ENCODE data around the gene CDK19. TPM values are rescaled to one million over a fixed set of nuclear protein-coding genes. Genes with fewer than 3 reads are reported as not detected.

CDK19 gene
- total RNA-seq, 1 donor from 2014 or later, result 11.0 TPM

- Histone ChIP-seq H3K4me3 (ENCODE audit: low read length in 3 of 3) (no peak overlapping the region), H3K9ac (ENCODE audit: low read depth in 1 of 3, low read length in 3 of 3) (no peak overlapping the region), H3K9me3 (ENCODE audit: control insufficient read depth in 3 of 3, low read length in 3 of 3) (no peaks in the 10 kb centered on the region), H3K36me3 (ENCODE audit: control insufficient read depth in 3 of 3, insufficient read depth in 3 of 3, low read length in 3 of 3) (no peaks in the 10 kb centered on the region), H3K27ac (ENCODE audit: low read depth, low read length) (no peak overlapping the region), H3K4me1 (ENCODE audit: control insufficient read depth in 3 of 3, insufficient read depth in 3 of 3, low read length in 3 of 3) (no peaks in the 10 kb centered on the region), H3K27me3 (ENCODE audit: control insufficient read depth in 3 of 3, insufficient read depth in 3 of 3, low read length in 3 of 3) (no peaks in the 10 kb centered on the region)
These were observed 159.4 kb downstream of the CDK19 start for GRCh38 chr6:110655821-110656220.

- no peak overlapping the region for H3K27ac ChIP-seq (ENCODE audit: low read depth, low read length)
- H3K36me3 ChIP-seq (ENCODE audit: control insufficient read depth in 3 of 3, insufficient read depth in 3 of 3, low read length in 3 of 3), result no peaks in the 10 kb centered on the region
- no peaks in the 10 kb centered on the region for H3K4me1 ChIP-seq (ENCODE audit: control insufficient read depth in 3 of 3, insufficient read depth in 3 of 3, low read length in 3 of 3)
- no peaks in the 10 kb centered on the region for H3K9me3 ChIP-seq (ENCODE audit: control insufficient read depth in 3 of 3, low read length in 3 of 3)
- no peak overlapping the region for H3K4me3 ChIP-seq (ENCODE audit: low read length in 3 of 3)
- H3K9ac ChIP-seq (ENCODE audit: low read depth in 1 of 3, low read length in 3 of 3), result no peak overlapping the region
- no peaks in the 10 kb centered on the region for H3K27me3 ChIP-seq (ENCODE audit: control insufficient read depth in 3 of 3, insufficient read depth in 3 of 3, low read length in 3 of 3)
These were observed 161.0 kb downstream of the CDK19 start for GRCh38 chr6:110654096-110654820.

- Histone ChIP-seq H3K27ac (ENCODE audit: low read depth, low read length) (no peak overlapping the region), H3K4me1 (ENCODE audit: control insufficient read depth in 3 of 3, insufficient read depth in 3 of 3, low read length in 3 of 3) (no peaks in the 10 kb centered on the region), H3K9ac (ENCODE audit: low read depth in 1 of 3, low read length in 3 of 3) (no peak overlapping the region), H3K4me3 (ENCODE audit: low read length in 3 of 3) (no peak overlapping the region), H3K36me3 (ENCODE audit: control insufficient read depth in 3 of 3, insufficient read depth in 3 of 3, low read length in 3 of 3) (no peaks in the 10 kb centered on the region), H3K9me3 (ENCODE audit: control insufficient read depth in 3 of 3, low read length in 3 of 3) (no peaks in the 10 kb centered on the region), H3K27me3 (ENCODE audit: control insufficient read depth in 3 of 3, insufficient read depth in 3 of 3, low read length in 3 of 3) (no peaks in the 10 kb centered on the region)
These were observed 161.9 kb downstream of the CDK19 start for GRCh38 chr6:110653381-110653780.

- Histone ChIP-seq H3K27me3 (ENCODE audit: control insufficient read depth in 3 of 3, insufficient read depth in 3 of 3, low read length in 3 of 3) (no peaks in the 10 kb centered on the region), H3K4me1 (ENCODE audit: control insufficient read depth in 3 of 3, insufficient read depth in 3 of 3, low read length in 3 of 3) (no peaks in the 10 kb centered on the region), H3K27ac (ENCODE audit: low read depth, low read length) (no peak overlapping the region), H3K9me3 (ENCODE audit: control insufficient read depth in 3 of 3, low read length in 3 of 3) (no peaks in the 10 kb centered on the region), H3K36me3 (ENCODE audit: control insufficient read depth in 3 of 3, insufficient read depth in 3 of 3, low read length in 3 of 3) (no peaks in the 10 kb centered on the region), H3K9ac (ENCODE audit: low read depth in 1 of 3, low read length in 3 of 3) (no peak overlapping the region), H3K4me3 (ENCODE audit: low read length in 3 of 3) (no peak overlapping the region)
These were observed 162.7 kb downstream of the CDK19 start for GRCh38 chr6:110652520-110652919.

GRCh38 chr6:110650755-110651154, 164.5 kb downstream of the CDK19 start:
- Histone ChIP-seq H3K9me3 (ENCODE audit: control insufficient read depth in 3 of 3, low read length in 3 of 3) (no peaks in the 10 kb centered on the region), H3K36me3 (ENCODE audit: control insufficient read depth in 3 of 3, insufficient read depth in 3 of 3, low read length in 3 of 3) (peaks cover 3 to 5% (median 4%) of the 10 kb centered on the region in 3 donors), H3K27me3 (ENCODE audit: control insufficient read depth in 3 of 3, insufficient read depth in 3 of 3, low read length in 3 of 3) (no peaks in the 10 kb centered on the region), H3K4me1 (ENCODE audit: control insufficient read depth in 3 of 3, insufficient read depth in 3 of 3, low read length in 3 of 3) (no peaks in the 10 kb centered on the region), H3K27ac (ENCODE audit: low read depth, low read length) (no peak overlapping the region), H3K4me3 (ENCODE audit: low read length in 3 of 3) (no peak overlapping the region), H3K9ac (ENCODE audit: low read depth in 1 of 3, low read length in 3 of 3) (no peak overlapping the region)

- no peak overlapping the region for H3K27ac ChIP-seq (ENCODE audit: low read depth, low read length)
- no peaks in the 10 kb centered on the region for H3K4me1 ChIP-seq (ENCODE audit: control insufficient read depth in 3 of 3, insufficient read depth in 3 of 3, low read length in 3 of 3)
- H3K36me3 ChIP-seq (ENCODE audit: control insufficient read depth in 3 of 3, insufficient read depth in 3 of 3, low read length in 3 of 3), result peaks cover 4 to 8% (median 5%) of the 10 kb centered on the region in 3 donors
- no peaks in the 10 kb centered on the region for H3K27me3 ChIP-seq (ENCODE audit: control insufficient read depth in 3 of 3, insufficient read depth in 3 of 3, low read length in 3 of 3)
- no peak overlapping the region for H3K4me3 ChIP-seq (ENCODE audit: low read length in 3 of 3)
- no peaks in the 10 kb centered on the region for H3K9me3 ChIP-seq (ENCODE audit: control insufficient read depth in 3 of 3, low read length in 3 of 3)
- H3K9ac ChIP-seq (ENCODE audit: low read depth in 1 of 3, low read length in 3 of 3), result no peak overlapping the region
These were observed 165.6 kb downstream of the CDK19 start for GRCh38 chr6:110649704-110650103.

- Histone ChIP-seq H3K9me3 (ENCODE audit: control insufficient read depth in 3 of 3, low read length in 3 of 3) (no peaks in the 10 kb centered on the region), H3K4me1 (ENCODE audit: control insufficient read depth in 3 of 3, insufficient read depth in 3 of 3, low read length in 3 of 3) (no peaks in the 10 kb centered on the region), H3K27me3 (ENCODE audit: control insufficient read depth in 3 of 3, insufficient read depth in 3 of 3, low read length in 3 of 3) (no peaks in the 10 kb centered on the region), H3K27ac (ENCODE audit: low read depth, low read length) (no peak overlapping the region), H3K36me3 (ENCODE audit: control insufficient read depth in 3 of 3, insufficient read depth in 3 of 3, low read length in 3 of 3) (peaks cover 4 to 8% (median 5%) of the 10 kb centered on the region in 3 donors), H3K4me3 (ENCODE audit: low read length in 3 of 3) (no peak overlapping the region), H3K9ac (ENCODE audit: low read depth in 1 of 3, low read length in 3 of 3) (no peak overlapping the region)
These were observed 168.0 kb downstream of the CDK19 start for GRCh38 chr6:110646951-110647910.

- Histone ChIP-seq H3K9me3 (ENCODE audit: control insufficient read depth in 3 of 3, low read length in 3 of 3) (no peaks in the 10 kb centered on the region), H3K4me3 (ENCODE audit: low read length in 3 of 3) (no peak overlapping the region), H3K4me1 (ENCODE audit: control insufficient read depth in 3 of 3, insufficient read depth in 3 of 3, low read length in 3 of 3) (no peaks in the 10 kb centered on the region), H3K9ac (ENCODE audit: low read depth in 1 of 3, low read length in 3 of 3) (no peak overlapping the region), H3K27me3 (ENCODE audit: control insufficient read depth in 3 of 3, insufficient read depth in 3 of 3, low read length in 3 of 3) (no peaks in the 10 kb centered on the region), H3K36me3 (ENCODE audit: control insufficient read depth in 3 of 3, insufficient read depth in 3 of 3, low read length in 3 of 3) (peaks cover 4 to 8% (median 5%) of the 10 kb centered on the region in 3 donors), H3K27ac (ENCODE audit: low read depth, low read length) (no peak overlapping the region)
These were observed 168.9 kb downstream of the CDK19 start for GRCh38 chr6:110646419-110646698.

- Histone ChIP-seq H3K36me3 (ENCODE audit: control insufficient read depth in 3 of 3, insufficient read depth in 3 of 3, low read length in 3 of 3) (peaks cover 4 to 8% (median 5%) of the 10 kb centered on the region in 3 donors), H3K4me1 (ENCODE audit: control insufficient read depth in 3 of 3, insufficient read depth in 3 of 3, low read length in 3 of 3) (no peaks in the 10 kb centered on the region), H3K27ac (ENCODE audit: low read depth, low read length) (no peak overlapping the region), H3K9ac (ENCODE audit: low read depth in 1 of 3, low read length in 3 of 3) (no peak overlapping the region), H3K9me3 (ENCODE audit: control insufficient read depth in 3 of 3, low read length in 3 of 3) (no peaks in the 10 kb centered on the region), H3K4me3 (ENCODE audit: low read length in 3 of 3) (no peak overlapping the region), H3K27me3 (ENCODE audit: control insufficient read depth in 3 of 3, insufficient read depth in 3 of 3, low read length in 3 of 3) (no peaks in the 10 kb centered on the region)
These were observed 169.4 kb downstream of the CDK19 start for GRCh38 chr6:110645685-110646418.

Data from skeletal muscle tissue (tissue), 4 donors.